OCI-LY7 (cell line): ENCODE measurements around the gene BLM.

ENCODE experiments used
- EZH2phosphoT487 ChIP-seq: fragments of 200-600 bp; sonication (generic); IDR thresholded peaks from 2 replicates; pipeline ENCODE4 v1.6.1; 2018; ENCODE audit warnings: low read depth, borderline replicate concordance, mild to moderate bottlenecking, mixed run types, antibody characterized with exemption, low read length, moderate library complexity, mixed read lengths
- TF ChIP-seq, protein P1 (sequence below): fragments of 200-600 bp; sonication (generic); conservative IDR thresholded peaks from 2 replicates; pipeline ENCODE4 v1.5.1; 2014; ENCODE audit warnings: mild to moderate bottlenecking, antibody characterized with exemption, low read length, moderate library complexity, mixed read lengths

DNA sequence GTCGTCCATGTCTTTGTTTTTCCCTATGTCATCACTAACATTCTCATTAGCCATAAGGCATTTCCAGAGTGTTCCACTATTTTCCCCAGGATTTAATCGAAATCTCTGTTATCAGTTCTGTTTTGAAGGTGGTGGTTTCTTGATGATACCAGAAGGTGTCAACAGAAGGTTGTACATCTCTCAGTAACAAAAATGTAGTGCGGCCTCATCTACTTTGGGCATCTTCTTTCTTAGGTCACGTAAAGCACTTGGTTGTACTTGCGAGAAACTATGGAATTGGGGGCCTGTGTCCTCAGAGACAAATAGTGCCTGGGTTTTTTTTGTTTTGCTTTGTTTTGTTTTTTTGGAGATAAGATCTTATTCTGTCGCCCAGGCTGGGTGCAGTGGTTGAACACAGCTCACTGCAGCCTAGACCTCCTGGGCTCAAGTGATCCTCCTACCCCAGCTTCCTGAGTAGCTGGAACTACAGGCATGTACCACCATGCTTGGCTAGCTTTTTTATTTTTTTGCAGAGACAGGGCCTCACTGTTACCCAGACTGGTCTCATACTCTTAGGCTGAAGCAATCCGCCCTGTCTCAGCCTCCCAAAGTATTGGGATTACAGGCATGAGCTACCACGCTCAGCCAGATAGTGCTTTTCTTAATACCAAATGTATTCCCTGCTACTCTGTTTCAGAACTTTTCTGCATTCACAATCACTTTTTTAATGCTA, 90.1 kb downstream of the BLM start:
- TF ChIP-seq, protein P1, sequence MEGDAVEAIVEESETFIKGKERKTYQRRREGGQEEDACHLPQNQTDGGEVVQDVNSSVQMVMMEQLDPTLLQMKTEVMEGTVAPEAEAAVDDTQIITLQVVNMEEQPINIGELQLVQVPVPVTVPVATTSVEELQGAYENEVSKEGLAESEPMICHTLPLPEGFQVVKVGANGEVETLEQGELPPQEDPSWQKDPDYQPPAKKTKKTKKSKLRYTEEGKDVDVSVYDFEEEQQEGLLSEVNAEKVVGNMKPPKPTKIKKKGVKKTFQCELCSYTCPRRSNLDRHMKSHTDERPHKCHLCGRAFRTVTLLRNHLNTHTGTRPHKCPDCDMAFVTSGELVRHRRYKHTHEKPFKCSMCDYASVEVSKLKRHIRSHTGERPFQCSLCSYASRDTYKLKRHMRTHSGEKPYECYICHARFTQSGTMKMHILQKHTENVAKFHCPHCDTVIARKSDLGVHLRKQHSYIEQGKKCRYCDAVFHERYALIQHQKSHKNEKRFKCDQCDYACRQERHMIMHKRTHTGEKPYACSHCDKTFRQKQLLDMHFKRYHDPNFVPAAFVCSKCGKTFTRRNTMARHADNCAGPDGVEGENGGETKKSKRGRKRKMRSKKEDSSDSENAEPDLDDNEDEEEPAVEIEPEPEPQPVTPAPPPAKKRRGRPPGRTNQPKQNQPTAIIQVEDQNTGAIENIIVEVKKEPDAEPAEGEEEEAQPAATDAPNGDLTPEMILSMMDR: no peak
- TF ChIP-seq EZH2phosphoT487: no peak
